ENCODE measurements around the gene FES. TPM values are rescaled to one million over a fixed set of nuclear protein-coding genes. Genes with fewer than 3 reads are reported as not detected.

FES gene
- total and polyA plus RNA-seq, 8 donors: 20.8 to 65.2 (median 28.1) TPM

- ATAC-seq: no peak
- DNase-seq: peak in 1 of 4 donors; percentile 1
- Histone ChIP-seq H3K4me1 (peaks cover 41 to 63% of the 10 kb centered on the region in 2 donors), H3K9me3 (no peaks in the 10 kb centered on the region), H3K4me3 (no peak overlapping the region), H3K27ac (peak overlapping the region; percentile 96 to 97), H3K27me3 (no peaks in the 10 kb centered on the region), H3K36me3 (no peaks in the 10 kb centered on the region)
- intact Hi-C loops (cut with DNase I): no loop called here
- TF ChIP-seq, protein P1, sequence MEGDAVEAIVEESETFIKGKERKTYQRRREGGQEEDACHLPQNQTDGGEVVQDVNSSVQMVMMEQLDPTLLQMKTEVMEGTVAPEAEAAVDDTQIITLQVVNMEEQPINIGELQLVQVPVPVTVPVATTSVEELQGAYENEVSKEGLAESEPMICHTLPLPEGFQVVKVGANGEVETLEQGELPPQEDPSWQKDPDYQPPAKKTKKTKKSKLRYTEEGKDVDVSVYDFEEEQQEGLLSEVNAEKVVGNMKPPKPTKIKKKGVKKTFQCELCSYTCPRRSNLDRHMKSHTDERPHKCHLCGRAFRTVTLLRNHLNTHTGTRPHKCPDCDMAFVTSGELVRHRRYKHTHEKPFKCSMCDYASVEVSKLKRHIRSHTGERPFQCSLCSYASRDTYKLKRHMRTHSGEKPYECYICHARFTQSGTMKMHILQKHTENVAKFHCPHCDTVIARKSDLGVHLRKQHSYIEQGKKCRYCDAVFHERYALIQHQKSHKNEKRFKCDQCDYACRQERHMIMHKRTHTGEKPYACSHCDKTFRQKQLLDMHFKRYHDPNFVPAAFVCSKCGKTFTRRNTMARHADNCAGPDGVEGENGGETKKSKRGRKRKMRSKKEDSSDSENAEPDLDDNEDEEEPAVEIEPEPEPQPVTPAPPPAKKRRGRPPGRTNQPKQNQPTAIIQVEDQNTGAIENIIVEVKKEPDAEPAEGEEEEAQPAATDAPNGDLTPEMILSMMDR (IDR thresholded peaks at IDR 0.05): no peak
Observed at GRCh38 chr15:90869140-90869541, 15.2 kb upstream of the FES start.

GRCh38 chr15:90869601-90870353, 14.5 kb upstream of the FES start:
- intact Hi-C loops (cut with DNase I): no loop called here
- peak; percentile 65 for ATAC-seq
- DNase-seq: peak in 3 of 4 donors; percentile 68 to 90 (median 90)
- Histone ChIP-seq H3K4me1 (peaks cover 41 to 65% of the 10 kb centered on the region in 2 donors), H3K9me3 (no peaks in the 10 kb centered on the region), H3K4me3 (peak overlapping the region in 1 of 2 donors; percentile 89), H3K27ac (peak overlapping the region; percentile 96 to 97), H3K27me3 (no peaks in the 10 kb centered on the region), H3K36me3 (no peaks in the 10 kb centered on the region)
- TF ChIP-seq, protein P1 (IDR thresholded peaks at IDR 0.05): no peak

DNA sequence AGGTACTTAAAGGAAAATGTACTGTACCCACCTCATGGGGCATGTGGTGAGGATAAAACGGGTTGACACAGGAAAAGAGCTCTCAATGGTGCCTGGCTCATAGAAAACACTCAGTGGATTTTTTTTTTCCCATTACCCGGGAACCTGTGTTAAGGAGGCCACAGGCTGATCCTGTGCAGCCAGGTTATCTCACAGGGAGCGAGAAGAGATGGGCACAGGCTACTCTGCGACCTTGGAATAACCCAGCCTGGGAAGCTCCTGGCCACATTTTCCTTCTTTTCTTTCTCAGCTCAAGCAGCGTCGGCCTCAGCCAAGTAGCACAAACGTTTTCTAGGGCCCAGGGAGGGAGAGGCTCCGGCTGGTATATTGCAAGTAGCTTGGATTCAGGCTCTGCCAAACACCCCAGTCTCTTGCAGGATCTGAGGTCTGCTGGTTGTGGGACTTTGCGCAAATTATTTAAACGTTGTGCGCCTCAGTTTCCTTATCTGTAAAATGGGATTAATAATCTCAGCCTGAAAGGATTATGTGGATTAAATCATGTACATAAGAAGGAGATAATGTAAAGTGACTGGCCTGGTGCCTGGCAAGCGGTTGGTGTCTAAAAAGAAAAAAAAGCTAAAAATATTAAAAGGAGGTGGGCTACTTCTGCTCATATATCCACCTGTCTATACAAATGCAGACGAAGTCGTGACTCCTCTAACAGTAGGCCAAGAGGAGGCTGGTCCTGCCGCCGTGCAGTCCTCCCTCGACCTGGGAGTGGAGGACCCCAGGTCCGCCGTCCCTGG, 13.8 kb upstream of the FES start:
- ATAC-seq: peak; percentile 3

DNA sequence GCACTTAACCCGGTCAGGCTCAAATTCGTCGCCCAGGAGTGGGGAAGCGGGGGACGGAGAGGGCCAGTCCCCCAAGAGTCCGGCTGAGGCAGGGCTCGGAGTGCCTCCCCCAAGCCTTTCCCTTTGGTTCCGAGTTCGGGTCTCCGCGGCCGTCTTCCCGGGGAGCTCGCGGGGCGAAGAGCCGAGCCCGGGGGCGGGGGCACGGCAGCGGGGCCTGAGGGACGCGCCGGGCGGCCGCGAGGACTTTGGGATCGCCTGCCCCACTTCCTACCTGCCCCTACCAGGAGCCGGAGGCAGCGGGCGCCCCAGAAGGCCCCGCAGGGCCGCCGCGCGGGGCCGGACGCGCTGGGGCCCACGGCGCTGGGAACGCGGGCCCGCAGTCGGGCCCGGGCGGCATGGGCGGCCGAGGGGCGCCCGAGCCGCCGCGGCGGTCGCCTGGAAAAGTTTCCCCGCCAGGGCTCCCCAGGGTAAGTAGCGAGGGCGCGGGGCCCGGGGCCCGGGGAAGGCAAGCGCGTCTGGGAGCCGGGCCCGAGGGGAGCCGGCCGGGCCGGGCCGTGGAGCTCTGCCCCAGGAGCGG, 13.1 kb upstream of the FES start:
- Histone ChIP-seq H3K27ac (peak overlapping the region; percentile 96 to 97), H3K9me3 (no peaks in the 10 kb centered on the region), H3K4me1 (peaks cover 41 to 64% of the 10 kb centered on the region in 2 donors), H3K36me3 (peaks cover 0 to 11% of the 10 kb centered on the region in 2 donors), H3K4me3 (peak overlapping the region; percentile 71 to 89), H3K27me3 (no peaks in the 10 kb centered on the region)
- peak; percentile 1 for ATAC-seq
- peak in 2 of 4 donors; percentile 36 to 89 for DNase-seq
- intact Hi-C loops (cut with DNase I): no loop called here
- TF ChIP-seq, protein P1 (IDR thresholded peaks at IDR 0.05): no peak

More for the DNA sequence above, 13.8 kb upstream of the FES start:
- Histone ChIP-seq H3K36me3 (peaks cover 0 to 5% of the 10 kb centered on the region in 2 donors), H3K27ac (peak overlapping the region; percentile 96 to 97), H3K9me3 (no peaks in the 10 kb centered on the region), H3K27me3 (no peaks in the 10 kb centered on the region), H3K4me3 (peak overlapping the region; percentile 71 to 89), H3K4me1 (peaks cover 41 to 69% of the 10 kb centered on the region in 2 donors)
- TF ChIP-seq, protein P1 (IDR thresholded peaks at IDR 0.05): no peak
- intact Hi-C loops (cut with DNase I): no loop called here
- peak in 1 of 4 donors; percentile 35 for DNase-seq
